ENCODE measurements around the gene USF1. TPM values are rescaled to one million over a fixed set of nuclear protein-coding genes. Genes with fewer than 3 reads are reported as not detected.

USF1 gene
- total RNA-seq, 2 experiments from 2014 or later, result 93.5 to 99.1 TPM

- CTCF ChIA-PET, result interaction anchor here (1.0 to 6.6 kb wide), 6 partner anchors 19 to 59 kb away, joined by 3 to 66 read pairs (median 6); partner anchors contain the start of genes F11R and KLHDC9
- DNase-seq (no peak), ATAC-seq (ENCODE audit: poor library complexity) (no peak)
- POLR2A ChIA-PET, result interaction anchor here (1.0 to 5.0 kb wide), 9 partner anchors 13 to 93 kb away, joined by 3 to 66 read pairs (median 7); partner anchors contain the start of genes ARHGAP30, DEDD, F11R and KLHDC9
- peaks cover 41% of the 10 kb centered on the region for H3K36me3 ChIP-seq (ENCODE audit: insufficient read depth, low read length)
- Mint-ChIP-seq H3K4me1 (ENCODE audit: low read depth) (peaks cover 47% of the 10 kb centered on the region), H3K27me3 (no peaks in the 10 kb centered on the region), H3K27ac (peak overlapping the region; percentile 91), H3K36me3 (ENCODE audit: low read depth) (peaks cover 51% of the 10 kb centered on the region), H3K4me3 (peak overlapping the region; percentile 72), H3K9me3 (no peaks in the 10 kb centered on the region)
- no peak for TF ChIP-seq CTCF (IDR thresholded peaks at IDR 0.05)
- H3K27me3 ChIP-seq (ENCODE audit: control insufficient read depth in 1 of 2, insufficient read depth in 2 of 2, low read length in 2 of 2), result no peaks in the 10 kb centered on the region
- peaks cover 59% of the 10 kb centered on the region for H3K4me1 ChIP-seq (ENCODE audit: insufficient read depth, low read length)
- H3K9me3 ChIP-seq (ENCODE audit: control insufficient read depth in 1 of 2, insufficient read depth in 1 of 2, low read length in 2 of 2), result no peaks in the 10 kb centered on the region
- intact Hi-C loops (cut with DNase I, micrococcal nuclease), result loop anchor here in 1 of 2 experiments (2.0 to 5.0 kb wide), 2 partner anchors 19 to 42 kb away; partner anchors contain the start of gene F11R
- H3K27ac ChIP-seq (ENCODE audit: low read depth in 1 of 2, low read length in 2 of 2), result peak overlapping the region; percentile 21 to 88
- H3K4me3 ChIP-seq (ENCODE audit: low read length), result peak overlapping the region; percentile 99
These were observed 6.2 kb downstream of the USF1 start for GRCh38 chr1:161039546-161039945.

DNA sequence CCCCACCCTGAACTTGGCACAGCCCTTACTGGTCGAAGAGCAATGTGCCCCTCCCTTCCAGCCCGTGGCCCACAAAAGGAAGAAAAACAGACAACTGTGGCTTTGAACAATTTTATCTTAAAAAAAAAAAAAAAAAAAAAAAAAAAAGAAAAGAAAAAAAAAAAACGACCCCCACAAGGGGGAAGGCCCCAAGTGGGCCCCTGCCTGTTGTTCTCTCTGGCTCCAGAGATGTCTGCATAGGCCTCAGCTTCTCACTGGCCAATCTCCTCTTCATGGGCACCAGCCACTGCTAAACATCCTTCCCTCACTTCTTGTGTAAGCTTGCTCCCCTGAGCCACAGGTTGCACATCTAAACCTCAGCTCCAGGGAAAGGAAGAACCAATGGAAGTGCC, 6.6 kb downstream of the USF1 start:
- Histone ChIP-seq H3K4me1 (ENCODE audit: insufficient read depth, low read length) (peaks cover 55% of the 10 kb centered on the region), H3K36me3 (ENCODE audit: insufficient read depth, low read length) (peaks cover 41% of the 10 kb centered on the region), H3K9me3 (ENCODE audit: control insufficient read depth in 1 of 2, insufficient read depth in 1 of 2, low read length in 2 of 2) (no peaks in the 10 kb centered on the region), H3K27ac (ENCODE audit: low read depth in 1 of 2, low read length in 2 of 2) (peak overlapping the region; percentile 86 to 88), H3K4me3 (ENCODE audit: low read length) (peak overlapping the region; percentile 99), H3K27me3 (ENCODE audit: control insufficient read depth in 1 of 2, insufficient read depth in 2 of 2, low read length in 2 of 2) (no peaks in the 10 kb centered on the region)
- peaks cover 47% of the 10 kb centered on the region for H3K36me3 Mint-ChIP-seq (ENCODE audit: low read depth)
- H3K27ac Mint-ChIP-seq, result peak overlapping the region; percentile 91
- H3K27me3 Mint-ChIP-seq, result no peaks in the 10 kb centered on the region
- DNase-seq (no peak), ATAC-seq (ENCODE audit: poor library complexity) (no peak)
- intact Hi-C loops (cut with DNase I, micrococcal nuclease), result loop anchor here in 1 of 2 experiments (2.0 to 5.0 kb wide), 2 partner anchors 18 to 42 kb away; partner anchors contain the start of gene F11R
- peak overlapping the region; percentile 88 for H3K4me3 Mint-ChIP-seq
- TF ChIP-seq CTCF (IDR thresholded peaks at IDR 0.05), result no peak
- no peaks in the 10 kb centered on the region for H3K9me3 Mint-ChIP-seq
- H3K4me1 Mint-ChIP-seq (ENCODE audit: low read depth), result peaks cover 44% of the 10 kb centered on the region
- ChIA-PET CTCF (interaction anchor here (0.6 to 6.6 kb wide), 7 partner anchors 18 to 942 kb away, joined by 3 to 66 read pairs (median 8); partner anchors contain the start of genes ARHGAP30, F11R and KLHDC9), POLR2A (interaction anchor here (0.6 to 5.0 kb wide), 12 partner anchors 7 to 202 kb away, joined by 3 to 66 read pairs (median 6); partner anchors contain the start of genes ARHGAP30, DEDD, F11R and KLHDC9)

- peak within 1 kb of the TSS; percentile 99 for H3K4me3 ChIP-seq (ENCODE audit: low read length)
- Mint-ChIP-seq H3K27me3 (no peaks in the 10 kb centered on the region), H3K36me3 (ENCODE audit: low read depth) (peaks cover 47% of the 10 kb centered on the region), H3K9me3 (no peaks in the 10 kb centered on the region), H3K27ac (peak within 1 kb of the TSS; percentile 91), H3K4me1 (ENCODE audit: low read depth) (peaks cover 41% of the 10 kb centered on the region), H3K4me3 (peak within 1 kb of the TSS; percentile 88)
- H3K27me3 ChIP-seq (ENCODE audit: control insufficient read depth in 1 of 2, insufficient read depth in 2 of 2, low read length in 2 of 2), result no peaks in the 10 kb centered on the region
- CTCF ChIA-PET, result interaction anchor here (0.6 to 6.6 kb wide), 8 partner anchors 18 to 942 kb away, joined by 3 to 66 read pairs (median 6); partner anchors contain the start of genes ARHGAP30, F11R and KLHDC9
- DNase-seq (peak; percentile 75 to 96 (median 84)), ATAC-seq (ENCODE audit: poor library complexity) (peak; percentile 89)
- no peak for TF ChIP-seq CTCF (IDR thresholded peaks at IDR 0.05)
- H3K27ac ChIP-seq (ENCODE audit: low read depth in 1 of 2, low read length in 2 of 2), result peak within 1 kb of the TSS; percentile 86 to 88
- H3K36me3 ChIP-seq (ENCODE audit: insufficient read depth, low read length), result peaks cover 41% of the 10 kb centered on the region
- intact Hi-C loops (cut with DNase I, micrococcal nuclease), result loop anchor here in 1 of 2 experiments (2.0 to 5.0 kb wide), 2 partner anchors 18 to 41 kb away; partner anchors contain the start of gene F11R
- peaks cover 50% of the 10 kb centered on the region for H3K4me1 ChIP-seq (ENCODE audit: insufficient read depth, low read length)
- H3K9me3 ChIP-seq (ENCODE audit: control insufficient read depth in 1 of 2, insufficient read depth in 1 of 2, low read length in 2 of 2), result no peaks in the 10 kb centered on the region
- POLR2A ChIA-PET, result interaction anchor here (0.6 to 5.0 kb wide), 12 partner anchors 8 to 201 kb away, joined by 3 to 66 read pairs (median 6); partner anchors contain the start of genes ARHGAP30, DEDD, F11R and KLHDC9
These were observed 7.1 kb downstream of the USF1 start, which contains the start of gene TSTD1 for GRCh38 chr1:161038523-161039153. TSTD1 (minus strand) TSS chr1:161038964; CDS start chr1:161038889, 75 bp downstream.
